ENCODE measurements around the gene TNFRSF6B. TPM values are rescaled to one million over a fixed set of nuclear protein-coding genes. Genes with fewer than 3 reads are reported as not detected.

Gene TNFRSF6B
- total RNA-seq, 1 donor, result 0.36 TPM

DNA sequence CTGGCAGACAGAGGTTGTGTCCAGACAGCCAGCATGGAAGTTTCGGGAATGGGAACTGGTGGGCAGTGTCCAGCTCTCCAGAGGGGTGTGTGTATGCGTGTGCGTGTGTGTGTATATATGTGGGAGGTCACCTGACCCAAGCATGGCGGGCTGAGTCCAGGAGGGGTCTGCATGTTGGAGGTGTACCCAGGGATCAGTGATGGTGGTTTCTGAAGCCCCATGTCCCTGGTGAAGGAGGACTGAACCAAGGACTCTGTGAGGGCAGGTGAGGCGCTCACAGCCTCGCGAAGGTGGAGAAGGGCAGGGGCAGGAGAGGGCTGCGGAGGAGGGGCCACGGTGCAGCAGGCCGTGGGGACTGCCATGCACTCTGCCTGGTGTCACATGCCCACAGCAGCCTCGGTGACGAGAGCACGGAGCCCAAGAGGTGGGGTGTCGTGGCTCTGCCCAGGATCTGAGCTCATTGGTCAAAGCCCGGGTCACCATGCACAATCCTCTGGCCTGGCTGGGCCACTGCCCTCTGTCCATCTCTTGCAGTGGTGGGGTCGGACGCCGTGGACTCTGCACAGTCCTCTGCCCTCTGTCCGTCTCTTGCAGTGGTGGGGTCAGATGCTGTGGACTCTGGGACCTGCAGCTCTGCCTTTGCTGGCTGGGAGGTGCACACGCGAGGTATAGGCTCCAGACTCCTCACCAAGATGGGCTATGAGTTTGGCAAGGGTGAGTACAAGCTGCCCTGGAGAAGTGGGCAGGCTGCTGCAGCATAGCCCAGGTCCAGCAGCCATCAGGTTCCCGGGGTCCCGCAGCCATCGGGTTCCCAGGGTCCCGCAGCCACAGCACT is 37.9 kb downstream of the TNFRSF6B start:
- TF ChIP-seq, protein P1, sequence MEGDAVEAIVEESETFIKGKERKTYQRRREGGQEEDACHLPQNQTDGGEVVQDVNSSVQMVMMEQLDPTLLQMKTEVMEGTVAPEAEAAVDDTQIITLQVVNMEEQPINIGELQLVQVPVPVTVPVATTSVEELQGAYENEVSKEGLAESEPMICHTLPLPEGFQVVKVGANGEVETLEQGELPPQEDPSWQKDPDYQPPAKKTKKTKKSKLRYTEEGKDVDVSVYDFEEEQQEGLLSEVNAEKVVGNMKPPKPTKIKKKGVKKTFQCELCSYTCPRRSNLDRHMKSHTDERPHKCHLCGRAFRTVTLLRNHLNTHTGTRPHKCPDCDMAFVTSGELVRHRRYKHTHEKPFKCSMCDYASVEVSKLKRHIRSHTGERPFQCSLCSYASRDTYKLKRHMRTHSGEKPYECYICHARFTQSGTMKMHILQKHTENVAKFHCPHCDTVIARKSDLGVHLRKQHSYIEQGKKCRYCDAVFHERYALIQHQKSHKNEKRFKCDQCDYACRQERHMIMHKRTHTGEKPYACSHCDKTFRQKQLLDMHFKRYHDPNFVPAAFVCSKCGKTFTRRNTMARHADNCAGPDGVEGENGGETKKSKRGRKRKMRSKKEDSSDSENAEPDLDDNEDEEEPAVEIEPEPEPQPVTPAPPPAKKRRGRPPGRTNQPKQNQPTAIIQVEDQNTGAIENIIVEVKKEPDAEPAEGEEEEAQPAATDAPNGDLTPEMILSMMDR (IDR thresholded peaks at IDR 0.05; ENCODE audit: insufficient read depth, low read length), result no peak
- DNase-seq (ENCODE audit: low read depth), result no peak

DNA sequence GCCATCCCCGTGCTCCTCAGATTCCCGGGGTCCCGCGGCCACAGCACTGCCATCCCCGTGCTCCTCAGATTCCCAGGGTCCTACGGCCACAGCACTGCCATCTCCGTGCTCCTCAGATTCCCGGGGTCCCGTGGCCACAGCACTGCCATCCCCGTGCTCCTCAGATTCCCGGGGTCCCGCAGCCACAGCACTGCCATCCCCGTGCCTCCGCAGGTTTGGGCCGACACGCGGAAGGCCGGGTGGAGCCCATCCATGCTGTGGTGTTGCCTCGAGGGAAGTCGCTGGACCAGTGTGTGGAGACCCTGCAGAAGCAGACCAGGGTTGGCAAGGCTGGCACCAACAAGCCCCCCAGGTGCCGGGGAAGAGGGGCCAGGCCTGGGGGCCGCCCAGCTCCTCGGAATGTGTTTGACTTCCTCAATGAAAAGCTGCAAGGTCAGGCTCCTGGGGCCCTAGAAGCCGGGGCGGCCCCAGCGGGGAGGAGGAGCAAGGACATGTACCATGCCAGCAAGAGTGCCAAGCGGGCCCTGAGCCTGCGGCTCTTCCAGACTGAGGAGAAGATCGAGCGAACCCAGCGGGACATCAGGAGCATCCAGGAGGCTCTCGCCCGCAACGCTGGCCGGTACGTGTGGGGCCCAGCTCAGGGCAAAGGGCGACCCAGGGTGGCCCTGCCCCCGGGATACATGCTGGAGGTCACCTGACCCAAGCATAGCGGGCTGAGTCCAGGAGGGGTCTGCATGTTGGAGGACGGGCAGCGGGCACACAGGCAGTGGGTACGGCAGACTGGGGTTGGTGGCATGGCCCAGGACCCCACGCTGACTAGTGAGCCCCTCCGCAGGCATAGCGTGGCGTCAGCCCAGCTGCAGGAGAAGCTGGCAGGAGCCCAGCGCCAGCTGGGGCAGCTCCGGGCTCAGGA is 38.8 kb downstream of the TNFRSF6B start:
- TF ChIP-seq, protein P1 (IDR thresholded peaks at IDR 0.05; ENCODE audit: insufficient read depth, low read length), result no peak
- no peak for DNase-seq (ENCODE audit: low read depth)

More for the DNA sequence above, 37.9 kb downstream of the TNFRSF6B start:
- no peak overlapping the region for H3K4me3 ChIP-seq (ENCODE audit: low read depth, low read length)

GRCh38 chr20:63735859-63736718 is 39.6 kb downstream of the TNFRSF6B start, which contains the start of gene LIME1:
LIME1 (plus strand) TSS chr20:63736664; CDS start chr20:63737550, 886 bp downstream.
- no peak within 1 kb of the TSS for H3K4me3 ChIP-seq (ENCODE audit: low read depth, low read length)
- TF ChIP-seq, protein P1 (IDR thresholded peaks at IDR 0.05; ENCODE audit: insufficient read depth, low read length), result no peak
- DNase-seq (ENCODE audit: low read depth), result no peak

More for the DNA sequence above, 38.8 kb downstream of the TNFRSF6B start:
- H3K4me3 ChIP-seq (ENCODE audit: low read depth, low read length), result no peak overlapping the region

DNA sequence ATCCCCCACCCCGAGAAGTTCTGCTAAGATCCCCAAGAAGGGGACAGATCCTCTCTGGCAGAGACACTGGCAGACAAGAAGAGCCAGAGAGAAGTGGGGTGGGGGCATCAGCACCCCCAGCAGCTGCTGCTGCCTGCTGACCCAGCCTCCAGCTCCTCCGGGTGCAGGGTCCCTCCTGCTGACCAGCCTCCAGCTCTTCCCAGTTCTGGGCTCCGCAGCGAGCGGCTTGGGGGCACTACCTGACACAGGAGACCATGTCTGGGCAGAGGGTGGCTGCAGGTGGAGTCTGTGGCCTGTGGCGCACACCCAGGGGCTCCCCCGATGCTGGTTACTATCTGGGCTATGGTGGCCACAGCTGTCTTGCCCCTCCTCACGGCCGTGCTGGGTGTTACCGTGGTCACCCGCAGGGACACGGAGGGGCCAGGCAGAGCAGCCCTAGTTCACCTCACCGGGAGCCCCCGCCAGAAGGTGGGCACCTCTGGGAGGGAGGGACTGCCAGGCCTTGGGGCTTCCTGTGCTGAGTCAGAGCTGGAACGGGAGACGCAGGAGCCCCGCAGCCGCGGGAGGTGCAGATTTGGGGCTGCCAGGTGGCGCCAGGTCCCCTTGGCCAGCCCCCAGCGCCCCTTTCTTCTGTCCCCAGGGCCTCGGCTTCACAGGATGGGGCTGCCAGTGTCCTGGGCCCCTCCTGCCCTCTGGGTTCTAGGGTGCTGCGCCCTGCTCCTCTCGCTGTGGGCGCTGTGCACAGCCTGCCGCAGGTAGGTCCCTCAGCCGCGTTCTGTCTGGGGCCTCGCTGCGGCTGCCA is 40.6 kb downstream of the TNFRSF6B start:
- TF ChIP-seq, protein P1 (IDR thresholded peaks at IDR 0.05; ENCODE audit: insufficient read depth, low read length), result no peak
- no peak for DNase-seq (ENCODE audit: low read depth)
- H3K4me3 ChIP-seq (ENCODE audit: low read depth, low read length), result no peak overlapping the region

GRCh38 chr20:63737695-63737944 is 41.2 kb downstream of the TNFRSF6B start:
- H3K4me3 ChIP-seq (ENCODE audit: low read depth, low read length), result no peak overlapping the region
- no peak for DNase-seq (ENCODE audit: low read depth)
- TF ChIP-seq, protein P1 (IDR thresholded peaks at IDR 0.05; ENCODE audit: insufficient read depth, low read length), result no peak
